Panc1 (cell line): Measurements from ENCODE around the gene SMC3.

ENCODE experiments used
- CTCF ChIP-seq: fragments of 450-650 bp; IDR thresholded peaks from 2 replicates; pipeline ENCODE4 v1.5.1; 2017; ENCODE audit warnings: mild to moderate bottlenecking
- POLR2AphosphoS5 ChIP-seq: IDR thresholded peaks from 2 replicates; pipeline ENCODE4 v1.6.1; 2012; ENCODE audit warnings: mild to moderate bottlenecking, low read depth, low read length, moderate library complexity
- REST ChIP-seq, 2 experiments: IDR thresholded peaks; 2 replicates each; pipeline ENCODE4 v1.6.1; 2011 to 2012; ENCODE audit warnings: low read depth in 2 of 2, control low read depth in 1 of 2, low read length in 1 of 2, mild to moderate bottlenecking in 1 of 2, moderate library complexity in 1 of 2; ENCODE audit not compliant: insufficient read depth in 1 of 2
- SIN3A ChIP-seq: IDR thresholded peaks from 2 replicates; pipeline ENCODE4 v1.6.1; 2012; ENCODE audit warnings: low read depth, mild to moderate bottlenecking, low read length, moderate library complexity, borderline replicate concordance; ENCODE audit not compliant: insufficient read depth

- TF ChIP-seq CTCF = no peak
- no peak for TF ChIP-seq POLR2AphosphoS5
- TF ChIP-seq REST (IDR thresholded peaks at IDR 0.05; ENCODE audit: insufficient read depth in 1 of 2, low read depth in 2 of 2, low read length in 1 of 2) = no peak
- TF ChIP-seq SIN3A = no peak
Observed at GRCh38 chr10:110617425-110618229, 50.1 kb downstream of the SMC3 start.
